ENCODE data around the gene ZNF8. TPM values are rescaled to one million over a fixed set of nuclear protein-coding genes. Genes with fewer than 3 reads are reported as not detected.

Gene ZNF8
- total RNA-seq, 1 experiment from 2014 or later = 4.9 TPM

DNA sequence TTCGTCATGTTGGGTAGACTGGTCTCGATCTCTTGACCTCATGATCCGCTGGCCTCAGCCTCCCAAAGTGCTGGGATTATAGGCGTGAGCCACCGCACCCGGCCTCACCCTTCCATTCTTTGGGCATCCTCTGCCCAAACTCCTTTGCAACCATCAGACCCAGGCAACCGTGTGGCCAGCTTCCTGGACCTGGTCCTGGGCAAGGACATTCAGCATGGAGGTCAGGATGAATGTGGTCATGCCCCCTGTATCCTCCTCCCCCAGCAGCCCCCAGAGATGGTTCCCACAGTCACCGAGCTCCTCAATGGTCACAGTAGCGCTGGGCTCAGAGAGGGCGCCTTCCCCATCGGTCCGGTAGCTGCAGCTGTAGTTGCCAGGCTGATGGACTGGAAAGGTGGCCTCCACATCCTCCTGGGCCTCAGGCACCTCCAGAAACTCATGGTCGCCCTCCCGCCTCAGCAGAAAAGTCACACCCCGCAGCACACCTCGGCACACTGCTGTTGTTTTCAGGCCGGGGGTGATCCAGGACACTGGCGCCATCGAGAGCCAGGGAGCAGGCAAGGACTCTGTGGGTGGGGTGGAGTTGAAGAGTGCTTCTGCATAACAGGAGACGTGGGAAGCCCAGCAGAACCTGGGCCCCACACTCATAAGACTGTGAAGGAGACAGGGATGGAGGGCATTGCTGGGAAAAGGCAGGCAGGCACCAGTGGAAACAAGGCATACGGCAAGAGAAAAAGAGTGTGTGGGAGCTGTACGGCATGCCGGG is 73.4 kb downstream of the ZNF8 start:
- no peak overlapping the region for H3K27ac Mint-ChIP-seq (ENCODE audit: low read depth, unreplicated experiment)
- no peak overlapping the region for H3K4me3 Mint-ChIP-seq (ENCODE audit: unreplicated experiment)
- intact Hi-C loops (cut with micrococcal nuclease) = no loop called here

More for the DNA sequence above, 73.4 kb downstream of the ZNF8 start:
- ChIA-PET POLR2A (interaction anchor here (0.6 kb wide), 1 partner anchor 22 kb away, joined by 4 read pairs; no protein-coding TSS in a partner anchor), CTCF (interaction anchor here (0.6 kb wide), 1 partner anchor 66 kb away, joined by 4 read pairs; no protein-coding TSS in a partner anchor)
- Mint-ChIP-seq H3K4me1 (ENCODE audit: insufficient read depth, unreplicated experiment) (peaks cover 5% of the 10 kb centered on the region), H3K27me3 (ENCODE audit: insufficient read depth, unreplicated experiment) (no peaks in the 10 kb centered on the region), H3K9me3 (ENCODE audit: unreplicated experiment) (peaks cover 6% of the 10 kb centered on the region), H3K36me3 (ENCODE audit: insufficient read depth, unreplicated experiment) (peaks cover 17% of the 10 kb centered on the region)
- no peak for DNase-seq (ENCODE audit: unreplicated experiment)
- BruUV-seq (replicated peaks) = no TSS peak
- TF ChIP-seq, protein P1, sequence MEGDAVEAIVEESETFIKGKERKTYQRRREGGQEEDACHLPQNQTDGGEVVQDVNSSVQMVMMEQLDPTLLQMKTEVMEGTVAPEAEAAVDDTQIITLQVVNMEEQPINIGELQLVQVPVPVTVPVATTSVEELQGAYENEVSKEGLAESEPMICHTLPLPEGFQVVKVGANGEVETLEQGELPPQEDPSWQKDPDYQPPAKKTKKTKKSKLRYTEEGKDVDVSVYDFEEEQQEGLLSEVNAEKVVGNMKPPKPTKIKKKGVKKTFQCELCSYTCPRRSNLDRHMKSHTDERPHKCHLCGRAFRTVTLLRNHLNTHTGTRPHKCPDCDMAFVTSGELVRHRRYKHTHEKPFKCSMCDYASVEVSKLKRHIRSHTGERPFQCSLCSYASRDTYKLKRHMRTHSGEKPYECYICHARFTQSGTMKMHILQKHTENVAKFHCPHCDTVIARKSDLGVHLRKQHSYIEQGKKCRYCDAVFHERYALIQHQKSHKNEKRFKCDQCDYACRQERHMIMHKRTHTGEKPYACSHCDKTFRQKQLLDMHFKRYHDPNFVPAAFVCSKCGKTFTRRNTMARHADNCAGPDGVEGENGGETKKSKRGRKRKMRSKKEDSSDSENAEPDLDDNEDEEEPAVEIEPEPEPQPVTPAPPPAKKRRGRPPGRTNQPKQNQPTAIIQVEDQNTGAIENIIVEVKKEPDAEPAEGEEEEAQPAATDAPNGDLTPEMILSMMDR (IDR thresholded peaks at IDR 0.05; ENCODE audit: unreplicated experiment) = no peak

Small RNAs within 50 kb of the gene (microRNA-seq; reads per million reads assigned to microRNA genes)
- not detected for gene MIR6806

Other genes starting within 250 kb of the ZNF8 start
- not detected in 2 replicates for gene ZSCAN1, start 244.9 kb upstream of the ZNF8 start, total RNA-seq (2022)
- gene ZNF135, start 219.7 kb upstream of the ZNF8 start, total RNA-seq (2022) = not detected in 2 replicates
- gene ZSCAN18, start 180.7 kb upstream of the ZNF8 start, total RNA-seq (2022) = not detected in 2 replicates
- 2.8 and 2.9 TPM in 2 replicates for gene ZNF329, start 128.2 kb upstream of the ZNF8 start, total RNA-seq (2022)
- 21.1 and 27.1 TPM in 2 replicates for gene ZNF274, start 95.9 kb upstream of the ZNF8 start, total RNA-seq (2022)
- gene ZNF544, start 50.0 kb upstream of the ZNF8 start, total RNA-seq (2022) = 39.4 and 42.3 TPM in 2 replicates
- gene ERVK3-1, start 26.4 kb downstream of the ZNF8 start, total RNA-seq (2022) = 63.1 and 64.6 TPM in 2 replicates
- 3.8 and 4.7 TPM in 2 replicates for gene ZSCAN22, start 48.0 kb downstream of the ZNF8 start, total RNA-seq (2022)
- 6.4 and 7.0 TPM in 2 replicates for gene A1BG, start 74.5 kb downstream of the ZNF8 start, total RNA-seq (2022)
- gene ZNF497, start 83.8 kb downstream of the ZNF8 start, total RNA-seq (2022) = 3.2 and 3.9 TPM in 2 replicates
- 1.5 and 1.7 TPM in 2 replicates for gene ZNF837, start 102.1 kb downstream of the ZNF8 start, total RNA-seq (2022)
- 1,779 and 1,872 TPM in 2 replicates for gene RPS5, start 108.3 kb downstream of the ZNF8 start, total RNA-seq (2022)
- 0.63 and 0.98 TPM in 2 replicates for gene RNF225, start 116.7 kb downstream of the ZNF8 start, total RNA-seq (2022)
- gene ZNF584, start 129.7 kb downstream of the ZNF8 start, total RNA-seq (2022) = 14.6 and 18.1 TPM in 2 replicates
- gene ZNF132, start 161.2 kb downstream of the ZNF8 start, total RNA-seq (2022) = not detected in 2 replicates
- 4.7 and 7.2 TPM in 2 replicates for gene ZNF324B, start 172.7 kb downstream of the ZNF8 start, total RNA-seq (2022)
- 6.5 and 7.9 TPM in 2 replicates for gene ZNF324, start 188.1 kb downstream of the ZNF8 start, total RNA-seq (2022)
- gene ZNF446, start 197.4 kb downstream of the ZNF8 start, total RNA-seq (2022) = 8.3 and 10.3 TPM in 2 replicates
- 14.7 and 22.5 TPM in 2 replicates for gene SLC27A5, start 233.0 kb downstream of the ZNF8 start, total RNA-seq (2022)
- 12.8 and 15.0 TPM in 2 replicates for gene ZBTB45, start 240.9 kb downstream of the ZNF8 start, total RNA-seq (2022)

Measured in MCF 10A (cell line).